ENCODE measurements around the gene TMEM72. TPM values are rescaled to one million over a fixed set of nuclear protein-coding genes. Genes with fewer than 3 reads are reported as not detected.

Gene TMEM72
- total RNA-seq, 1 experiment from 2014 or later, result not detected

DNA sequence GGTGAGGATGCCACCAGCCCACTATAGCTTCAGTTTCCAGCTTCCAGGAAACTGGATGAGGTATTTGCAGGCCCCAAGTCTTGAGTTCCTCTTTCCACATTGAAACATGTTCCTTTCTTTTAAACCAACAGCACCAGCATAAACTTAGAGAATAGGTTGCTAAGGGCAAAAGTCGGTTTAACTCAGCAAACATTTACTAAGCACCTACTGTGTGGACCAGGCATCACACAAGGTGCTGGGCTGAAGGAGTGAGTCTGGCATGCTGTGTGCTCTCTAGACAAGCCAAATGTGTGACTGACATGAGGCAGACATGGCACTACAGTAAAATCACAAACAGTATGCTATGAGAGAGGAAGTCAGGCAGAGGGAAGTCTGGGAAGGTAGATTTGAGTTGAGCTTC, 37.5 kb downstream of the TMEM72 start:
- ChIA-PET POLR2A (no interaction called here), CTCF (no interaction called here)
- Histone ChIP-seq H3K4me3 (ENCODE audit: low read depth in 2 of 2, low read length in 2 of 2) (no peak overlapping the region), H3K27me3 (ENCODE audit: control insufficient read depth, insufficient read depth, low read length) (no peaks in the 10 kb centered on the region), H3K36me3 (ENCODE audit: control insufficient read depth, insufficient read depth, low read length) (no peaks in the 10 kb centered on the region), H3K4me1 (ENCODE audit: control insufficient read depth, insufficient read depth, low read length) (peaks cover 4% of the 10 kb centered on the region; the same call in 1 of the 2 replicates), H3K9me3 (ENCODE audit: control insufficient read depth, insufficient read depth, low read depth, low read length) (peaks cover 14% of the 10 kb centered on the region; the same call in 1 of the 2 replicates), H3K27ac (ENCODE audit: low read length) (no peak overlapping the region)
- TF ChIP-seq POLR2AphosphoS5 (IDR thresholded peaks at IDR 0.05; ENCODE audit: low read depth, low read length) (no peak), TCF7L2 (IDR thresholded peaks at IDR 0.05; ENCODE audit: low read depth, low read length) (no peak), SIN3A (IDR thresholded peaks at IDR 0.05; ENCODE audit: borderline replicate concordance, insufficient read depth, low read depth, low read length) (no peak)
- TF ChIP-seq, protein P1, sequence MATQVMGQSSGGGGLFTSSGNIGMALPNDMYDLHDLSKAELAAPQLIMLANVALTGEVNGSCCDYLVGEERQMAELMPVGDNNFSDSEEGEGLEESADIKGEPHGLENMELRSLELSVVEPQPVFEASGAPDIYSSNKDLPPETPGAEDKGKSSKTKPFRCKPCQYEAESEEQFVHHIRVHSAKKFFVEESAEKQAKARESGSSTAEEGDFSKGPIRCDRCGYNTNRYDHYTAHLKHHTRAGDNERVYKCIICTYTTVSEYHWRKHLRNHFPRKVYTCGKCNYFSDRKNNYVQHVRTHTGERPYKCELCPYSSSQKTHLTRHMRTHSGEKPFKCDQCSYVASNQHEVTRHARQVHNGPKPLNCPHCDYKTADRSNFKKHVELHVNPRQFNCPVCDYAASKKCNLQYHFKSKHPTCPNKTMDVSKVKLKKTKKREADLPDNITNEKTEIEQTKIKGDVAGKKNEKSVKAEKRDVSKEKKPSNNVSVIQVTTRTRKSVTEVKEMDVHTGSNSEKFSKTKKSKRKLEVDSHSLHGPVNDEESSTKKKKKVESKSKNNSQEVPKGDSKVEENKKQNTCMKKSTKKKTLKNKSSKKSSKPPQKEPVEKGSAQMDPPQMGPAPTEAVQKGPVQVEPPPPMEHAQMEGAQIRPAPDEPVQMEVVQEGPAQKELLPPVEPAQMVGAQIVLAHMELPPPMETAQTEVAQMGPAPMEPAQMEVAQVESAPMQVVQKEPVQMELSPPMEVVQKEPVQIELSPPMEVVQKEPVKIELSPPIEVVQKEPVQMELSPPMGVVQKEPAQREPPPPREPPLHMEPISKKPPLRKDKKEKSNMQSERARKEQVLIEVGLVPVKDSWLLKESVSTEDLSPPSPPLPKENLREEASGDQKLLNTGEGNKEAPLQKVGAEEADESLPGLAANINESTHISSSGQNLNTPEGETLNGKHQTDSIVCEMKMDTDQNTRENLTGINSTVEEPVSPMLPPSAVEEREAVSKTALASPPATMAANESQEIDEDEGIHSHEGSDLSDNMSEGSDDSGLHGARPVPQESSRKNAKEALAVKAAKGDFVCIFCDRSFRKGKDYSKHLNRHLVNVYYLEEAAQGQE (IDR thresholded peaks at IDR 0.05; ENCODE audit: insufficient read depth in 1 of 2, low read depth in 2 of 2, low read length in 1 of 2), result no peak
- TF ChIP-seq, protein P2, sequence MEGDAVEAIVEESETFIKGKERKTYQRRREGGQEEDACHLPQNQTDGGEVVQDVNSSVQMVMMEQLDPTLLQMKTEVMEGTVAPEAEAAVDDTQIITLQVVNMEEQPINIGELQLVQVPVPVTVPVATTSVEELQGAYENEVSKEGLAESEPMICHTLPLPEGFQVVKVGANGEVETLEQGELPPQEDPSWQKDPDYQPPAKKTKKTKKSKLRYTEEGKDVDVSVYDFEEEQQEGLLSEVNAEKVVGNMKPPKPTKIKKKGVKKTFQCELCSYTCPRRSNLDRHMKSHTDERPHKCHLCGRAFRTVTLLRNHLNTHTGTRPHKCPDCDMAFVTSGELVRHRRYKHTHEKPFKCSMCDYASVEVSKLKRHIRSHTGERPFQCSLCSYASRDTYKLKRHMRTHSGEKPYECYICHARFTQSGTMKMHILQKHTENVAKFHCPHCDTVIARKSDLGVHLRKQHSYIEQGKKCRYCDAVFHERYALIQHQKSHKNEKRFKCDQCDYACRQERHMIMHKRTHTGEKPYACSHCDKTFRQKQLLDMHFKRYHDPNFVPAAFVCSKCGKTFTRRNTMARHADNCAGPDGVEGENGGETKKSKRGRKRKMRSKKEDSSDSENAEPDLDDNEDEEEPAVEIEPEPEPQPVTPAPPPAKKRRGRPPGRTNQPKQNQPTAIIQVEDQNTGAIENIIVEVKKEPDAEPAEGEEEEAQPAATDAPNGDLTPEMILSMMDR (IDR thresholded peaks at IDR 0.05), result no peak
- intact Hi-C loops (cut with micrococcal nuclease; ENCODE audit: unreplicated experiment), result no loop called here
- in situ Hi-C loops (cut with HindIII; ENCODE audit: low pct_unique_long_range_greater_than_20kb, low sequenced_read_pairs), result no loop called here
- ATAC-seq (no peak), DNase-seq (ENCODE audit: low read depth, low spot score) (no peak)
- BruUV-seq (replicated peaks), result no TSS peak

DNA sequence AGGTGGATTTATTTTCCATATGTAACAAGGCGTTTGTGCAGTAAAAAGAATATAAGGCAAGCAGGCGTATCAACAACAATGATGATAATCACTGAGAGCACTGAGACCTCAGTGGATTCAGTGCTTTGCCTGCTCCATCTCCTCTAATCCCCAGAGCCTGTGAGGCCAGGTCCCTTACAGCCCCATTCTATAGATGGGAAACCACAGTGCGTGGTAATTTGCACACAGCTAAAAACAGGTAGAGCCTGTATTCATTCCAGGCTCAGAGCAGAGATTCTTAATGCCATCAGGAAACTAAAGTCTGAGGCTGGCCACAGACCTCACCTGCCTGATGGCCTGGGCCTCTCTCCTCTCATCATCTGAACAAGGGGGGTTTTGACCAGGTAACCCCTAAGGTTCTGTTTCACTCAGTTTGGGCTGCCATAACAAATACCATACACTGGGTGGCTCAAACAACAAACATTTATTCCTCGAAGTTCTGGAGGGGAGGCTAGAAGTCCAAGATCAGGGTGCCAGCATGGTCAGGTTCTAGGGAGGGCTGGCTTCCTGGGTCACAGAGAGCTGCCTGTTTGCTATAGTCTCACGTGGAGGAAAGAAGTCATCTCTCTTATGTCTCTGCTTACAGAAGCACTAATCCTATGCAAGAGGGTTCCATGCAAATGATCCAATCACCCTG, 38.1 kb downstream of the TMEM72 start:
- Histone ChIP-seq H3K27me3 (ENCODE audit: control insufficient read depth, insufficient read depth, low read length) (no peaks in the 10 kb centered on the region), H3K36me3 (ENCODE audit: control insufficient read depth, insufficient read depth, low read length) (no peaks in the 10 kb centered on the region), H3K9me3 (ENCODE audit: control insufficient read depth, insufficient read depth, low read depth, low read length) (peaks cover 10% of the 10 kb centered on the region; the same call in 1 of the 2 replicates), H3K4me1 (ENCODE audit: control insufficient read depth, insufficient read depth, low read length) (peaks cover 4% of the 10 kb centered on the region; the same call in 1 of the 2 replicates), H3K4me3 (ENCODE audit: low read depth in 2 of 2, low read length in 2 of 2) (no peak overlapping the region), H3K27ac (ENCODE audit: low read length) (no peak overlapping the region)
- intact Hi-C loops (cut with micrococcal nuclease; ENCODE audit: unreplicated experiment), result no loop called here
- no peak for DNase-seq (ENCODE audit: low read depth, low spot score)
- TF ChIP-seq, protein P2 (IDR thresholded peaks at IDR 0.05), result 0 out of 2 replicates have a peak, but pooled peaks have one; percentile 18
- TF ChIP-seq, protein P1 (IDR thresholded peaks at IDR 0.05; ENCODE audit: insufficient read depth in 1 of 2, low read depth in 2 of 2, low read length in 1 of 2), result no peak
- no peak for TF ChIP-seq SIN3A (IDR thresholded peaks at IDR 0.05; ENCODE audit: borderline replicate concordance, insufficient read depth, low read depth, low read length)
- no peak for TF ChIP-seq TCF7L2 (IDR thresholded peaks at IDR 0.05; ENCODE audit: low read depth, low read length)
- no peak for TF ChIP-seq POLR2AphosphoS5 (IDR thresholded peaks at IDR 0.05; ENCODE audit: low read depth, low read length)
- ChIA-PET CTCF (interaction anchor here (0.6 kb wide), 1 partner anchor 75 kb away, joined by 3 read pairs; no protein-coding TSS in a partner anchor), POLR2A (no interaction called here)
- in situ Hi-C loops (cut with HindIII; ENCODE audit: low pct_unique_long_range_greater_than_20kb, low sequenced_read_pairs), result no loop called here
- BruUV-seq (replicated peaks), result no TSS peak
- peak; percentile 31; the same call in 1 of the 2 replicates for ATAC-seq
